Glomerular visceral epithelial cell (primary cell): ENCODE data around the gene LRP1B.
"Not testable (repeated sequence)": the region's sequence is repeated elsewhere in the genome, so short reads cannot be mapped to it uniquely, and the experiment has no call there.

Experiments used
- DNase-seq: peaks from one replicate; pipeline ENCODE4 v3.0.0-alpha.2; 2016; ENCODE audit errors: extremely low spot score

LRP1B gene

GRCh38 chr2:141029428-141030078 is 1101.3 kb downstream of the LRP1B start:
- no peak for DNase-seq

- DNase-seq: no peak
Observed at GRCh38 chr2:141027221-141027620, 1103.6 kb downstream of the LRP1B start.

- no peak for DNase-seq
Observed at GRCh38 chr2:141021611-141022010, 1109.2 kb downstream of the LRP1B start.

- DNase-seq: peak; percentile 27
Observed at GRCh38 chr2:141021109-141021508, 1109.7 kb downstream of the LRP1B start.

GRCh38 chr2:141020346-141020745 is 1110.5 kb downstream of the LRP1B start:
- DNase-seq: no peak

- no peak for DNase-seq
Observed at GRCh38 chr2:141015341-141016047, 1115.3 kb downstream of the LRP1B start.

GRCh38 chr2:141003967-141004657 is 1126.7 kb downstream of the LRP1B start:
- no peak for DNase-seq

- DNase-seq: no peak
Observed at GRCh38 chr2:141001750-141002149, 1129.1 kb downstream of the LRP1B start.

GRCh38 chr2:140998577-140998976 is 1132.2 kb downstream of the LRP1B start:
- no peak for DNase-seq

- no peak for DNase-seq
Observed at GRCh38 chr2:140998017-140998416, 1132.8 kb downstream of the LRP1B start.

- no peak for DNase-seq
Observed at GRCh38 chr2:140994856-140995255, 1136.0 kb downstream of the LRP1B start.

- no peak for DNase-seq
Observed at GRCh38 chr2:140990416-140990815, 1140.4 kb downstream of the LRP1B start.

- no peak for DNase-seq
Observed at GRCh38 chr2:140988597-140988996, 1142.2 kb downstream of the LRP1B start.

GRCh38 chr2:140986456-140986855 is 1144.4 kb downstream of the LRP1B start:
- no peak for DNase-seq

GRCh38 chr2:140975237-140975636 is 1155.6 kb downstream of the LRP1B start:
- no peak for DNase-seq

- DNase-seq: no peak
Observed at GRCh38 chr2:140972724-140973123, 1158.1 kb downstream of the LRP1B start.

- not testable (repeated sequence) for DNase-seq
Observed at GRCh38 chr2:140964324-140964723, 1166.5 kb downstream of the LRP1B start.

GRCh38 chr2:140949932-140950331 is 1180.9 kb downstream of the LRP1B start:
- no peak for DNase-seq

GRCh38 chr2:140947236-140947635 is 1183.6 kb downstream of the LRP1B start:
- DNase-seq: no peak

GRCh38 chr2:140943867-140944266 is 1186.9 kb downstream of the LRP1B start:
- no peak for DNase-seq

- DNase-seq: no peak
Observed at GRCh38 chr2:140942284-140942683, 1188.5 kb downstream of the LRP1B start.

- no peak for DNase-seq
Observed at GRCh38 chr2:140929849-140930248, 1201.0 kb downstream of the LRP1B start.

GRCh38 chr2:140918426-140918825 is 1212.4 kb downstream of the LRP1B start:
- DNase-seq: no peak
